Measurements from ENCODE around the gene PRPF31.

GRCh38 chr19:54095136-54095858 lies 20.3 kb upstream of the PRPF31 start:
- TF ChIP-seq CTCF (IDR thresholded peaks at IDR 0.05; ENCODE audit: poor library complexity, severe bottlenecking): no peak
- TF ChIP-seq POLR2AphosphoS5 (IDR thresholded peaks at IDR 0.05): no peak
- TF ChIP-seq EP300 (conservative IDR thresholded peaks at IDR 0.05; ENCODE audit: poor library complexity, severe bottlenecking): no peak
- no peak for TF ChIP-seq EZH2 (IDR thresholded peaks at IDR 0.05; ENCODE audit: borderline replicate concordance, insufficient read depth, low read length, poor library complexity, severe bottlenecking)
- no peak for TF ChIP-seq TAF1 (IDR thresholded peaks at IDR 0.05; ENCODE audit: low read depth)
- no peak for TF ChIP-seq SMC3 (conservative IDR thresholded peaks at IDR 0.05; ENCODE audit: poor library complexity)
- no peak for TF ChIP-seq REST (IDR thresholded peaks at IDR 0.05; ENCODE audit: borderline replicate concordance)

All from neural cell (in vitro differentiated cells).